ENCODE data around the gene CSTF3.

GRCh38 chr11:33067294-33067693, 94.0 kb downstream of the CSTF3 start:
- TF ChIP-seq CTCF (IDR thresholded peaks at IDR 0.05; ENCODE audit: insufficient read depth, low read depth, low read length) (no peak), EZH2 (IDR thresholded peaks at IDR 0.05; ENCODE audit: insufficient read depth, low read length) (no peak)
